Astrocyte of the cerebellum (primary cell): ENCODE data around the gene TXNDC17.

ENCODE experiments used
- DNase-seq: peaks from one replicate; pipeline ENCODE4 v3.0.0-alpha.2; 2011; ENCODE audit warnings: low read depth
- H3K4me3 ChIP-seq: 2 replicates; pipeline ENCODE4 v1.5.1; 2011; ENCODE audit warnings: mild to moderate bottlenecking, low read depth, low read length, moderate library complexity
- CTCF ChIP-seq: IDR thresholded peaks from 2 replicates; pipeline ENCODE4 v1.5.1; 2012; ENCODE audit warnings: low read length, low read depth, moderate library complexity, mild to moderate bottlenecking; ENCODE audit errors: missing control alignments
- in situ Hi-C: cut with HindIII; loops from 2 replicates; pipeline ENCODE4 v1.10.0; 2017; ENCODE audit warnings: low sequenced_read_pairs

The TXNDC17 gene

GRCh38 chr17:6668727-6669425, 28.0 kb downstream of the TXNDC17 start:
- in situ Hi-C loops: no loop called here
- no peak for TF ChIP-seq CTCF
- H3K4me3 ChIP-seq: no peak overlapping the region
- DNase-seq: no peak

- no peak for DNase-seq
- in situ Hi-C loops: no loop called here
- H3K4me3 ChIP-seq: no peak overlapping the region
Observed at GRCh38 chr17:6669479-6670212, 28.8 kb downstream of the TXNDC17 start.

DNA sequence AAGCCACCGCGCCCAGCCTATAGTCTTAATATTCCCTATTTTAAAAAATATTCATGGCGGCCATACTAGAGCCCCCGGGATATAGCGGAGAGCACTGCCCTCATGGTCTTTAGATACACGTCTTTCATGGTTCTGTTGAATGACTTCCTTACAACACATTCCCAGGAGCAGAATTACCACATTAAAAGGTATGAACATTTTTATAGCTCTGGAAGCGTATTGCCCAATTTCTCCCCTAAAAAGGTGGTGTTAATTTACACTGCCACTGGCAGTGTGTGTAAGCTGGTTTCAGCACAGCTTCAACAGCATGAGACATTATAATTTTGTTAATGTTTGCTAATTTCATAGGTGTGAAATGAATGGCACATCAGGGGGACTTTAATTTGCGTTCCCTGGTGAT, 29.7 kb downstream of the TXNDC17 start:
- no peak for TF ChIP-seq CTCF
- in situ Hi-C loops: no loop called here
- DNase-seq: no peak

More at GRCh38 chr17:6669479-6670212, 28.8 kb downstream of the TXNDC17 start:
- no peak for TF ChIP-seq CTCF

DNA sequence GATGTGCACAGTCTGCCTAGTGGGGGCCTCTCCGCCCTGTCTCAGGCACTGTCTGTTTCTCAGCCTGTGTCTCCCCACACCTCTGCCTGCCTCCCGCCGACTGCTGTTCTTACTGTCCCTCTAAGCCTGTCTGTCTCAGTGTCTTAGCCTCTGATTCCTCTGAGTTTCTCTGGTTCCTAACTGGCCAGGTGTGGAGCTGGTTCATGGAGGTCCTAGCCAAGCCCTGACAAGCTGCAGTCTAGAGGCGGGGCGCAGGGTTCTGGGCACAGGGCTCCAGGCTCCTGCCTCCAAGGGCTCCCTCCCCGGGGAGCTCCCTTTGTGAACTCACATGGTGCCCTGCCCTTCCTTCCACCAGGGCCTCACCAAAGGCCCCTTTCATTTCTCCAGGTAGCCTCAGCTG, 30.1 kb downstream of the TXNDC17 start:
- in situ Hi-C loops: no loop called here
- no peak overlapping the region for H3K4me3 ChIP-seq
- no peak for DNase-seq
- no peak for TF ChIP-seq CTCF

More for the DNA sequence above, 29.7 kb downstream of the TXNDC17 start:
- no peak overlapping the region for H3K4me3 ChIP-seq

- in situ Hi-C loops: no loop called here
- no peak overlapping the region for H3K4me3 ChIP-seq
- TF ChIP-seq CTCF: no peak
- DNase-seq: no peak
Observed at GRCh38 chr17:6671431-6671830, 30.6 kb downstream of the TXNDC17 start.

- in situ Hi-C loops: no loop called here
- no peak for TF ChIP-seq CTCF
- no peak overlapping the region for H3K4me3 ChIP-seq
- no peak for DNase-seq
Observed at GRCh38 chr17:6674586-6674985, 33.7 kb downstream of the TXNDC17 start.
